ENCODE data around the gene TDG.
A peak's percentile ranks its signal among the peaks of the same experiment; 100 is the strongest.

TDG gene

GRCh38 chr12:103965590-103966504, at the start of gene TDG:
Gene TDG (plus strand): TSS chr12:103965872. CDS start chr12:103966038, 166 bp downstream.
- intact Hi-C loops (cut with DNase I) = loop anchor here (1.0 to 10.0 kb wide), 4 partner anchors 9 to 169 kb away; partner anchors contain the start of genes HCFC2, HSP90B1 and NFYB
- DNase-seq = peak; percentile 97 to 100 (median 98)

DNA sequence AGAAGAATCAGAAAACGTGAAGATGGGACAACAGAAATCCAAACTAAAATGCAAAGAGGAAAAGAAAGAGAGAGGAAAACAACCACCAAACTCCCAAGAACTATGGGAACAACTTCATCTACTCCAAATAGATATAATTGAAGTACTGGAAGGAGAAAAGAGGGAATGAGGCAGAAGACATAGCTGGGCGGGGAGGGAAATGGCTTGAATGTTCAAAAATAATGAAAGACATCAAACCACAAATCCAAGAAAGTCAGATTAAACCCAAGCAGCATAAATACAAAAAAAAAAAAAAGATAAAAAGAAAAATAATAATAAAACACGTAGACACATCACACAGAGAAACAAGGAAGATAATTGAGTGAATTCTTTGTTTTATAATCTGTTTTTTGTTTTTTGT, 47.8 kb upstream of the TDG start:
- no peak for DNase-seq
- intact Hi-C loops (cut with DNase I) = no loop called here

- intact Hi-C loops (cut with DNase I) = no loop called here
Observed at GRCh38 chr12:103924761-103925641, 40.7 kb upstream of the TDG start.

GRCh38 chr12:103928682-103929045, 37.0 kb upstream of the TDG start:
- peak in 2 of 10 donors; percentile 5 to 6 for DNase-seq
- intact Hi-C loops (cut with DNase I) = no loop called here

More at GRCh38 chr12:103924761-103925641, 40.7 kb upstream of the TDG start:
- DNase-seq = no peak

GRCh38 chr12:103929046-103929783, 36.5 kb upstream of the TDG start:
- intact Hi-C loops (cut with DNase I) = no loop called here
- peak; percentile 73 to 97 (median 83) for DNase-seq

- intact Hi-C loops (cut with DNase I) = loop anchor here (2.0 kb wide), 2 partner anchors 27 to 35 kb away; partner anchors contain the start of gene TDG
- DNase-seq = no peak
Observed at GRCh38 chr12:103929784-103930033, 36.0 kb upstream of the TDG start.

DNA sequence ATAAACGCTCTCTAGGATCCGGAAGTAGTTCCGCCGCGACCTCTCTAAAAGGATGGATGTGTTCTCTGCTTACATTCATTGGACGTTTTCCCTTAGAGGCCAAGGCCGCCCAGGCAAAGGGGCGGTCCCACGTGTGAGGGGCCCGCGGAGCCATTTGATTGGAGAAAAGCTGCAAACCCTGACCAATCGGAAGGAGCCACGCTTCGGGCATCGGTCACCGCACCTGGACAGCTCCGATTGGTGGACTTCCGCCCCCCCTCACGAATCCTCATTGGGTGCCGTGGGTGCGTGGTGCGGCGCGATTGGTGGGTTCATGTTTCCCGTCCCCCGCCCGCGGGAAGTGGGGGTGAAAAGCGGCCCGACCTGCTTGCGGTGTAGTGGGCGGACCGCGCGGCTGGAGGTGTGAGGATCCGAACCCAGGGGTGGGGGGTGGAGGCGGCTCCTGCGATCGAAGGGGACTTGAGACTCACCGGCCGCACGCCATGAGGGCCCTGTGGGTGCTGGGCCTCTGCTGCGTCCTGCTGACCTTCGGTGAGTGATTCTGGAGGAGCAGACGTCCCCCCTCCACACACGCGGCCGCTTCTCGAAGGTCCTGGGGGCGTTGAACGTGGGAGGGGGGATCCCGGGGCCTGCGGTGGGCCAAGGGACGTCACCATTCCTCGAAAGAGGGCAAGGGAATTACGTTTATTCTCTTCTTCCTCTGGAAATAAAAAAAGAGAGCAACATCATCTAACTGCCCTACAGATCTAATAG, 35.5 kb upstream of the TDG start, which contains the start of gene HSP90B1:
TSS of gene HSP90B1 (plus strand) at position 377 of the 753 bp plus-strand sequence. CDS start at position 483, 106 bp downstream.
- intact Hi-C loops (cut with DNase I) = loop anchor here (2.0 kb wide), 2 partner anchors 27 to 35 kb away; partner anchors contain the start of gene TDG
- peak; percentile 98 to 100 (median 99) for DNase-seq

- intact Hi-C loops (cut with DNase I) = loop anchor here (2.0 kb wide), 2 partner anchors 26 to 34 kb away; partner anchors contain the start of gene TDG
- DNase-seq = peak in 3 of 10 donors; percentile 8 to 48 (median 15)
Observed at GRCh38 chr12:103930787-103931735, 34.6 kb upstream of the TDG start.

DNA sequence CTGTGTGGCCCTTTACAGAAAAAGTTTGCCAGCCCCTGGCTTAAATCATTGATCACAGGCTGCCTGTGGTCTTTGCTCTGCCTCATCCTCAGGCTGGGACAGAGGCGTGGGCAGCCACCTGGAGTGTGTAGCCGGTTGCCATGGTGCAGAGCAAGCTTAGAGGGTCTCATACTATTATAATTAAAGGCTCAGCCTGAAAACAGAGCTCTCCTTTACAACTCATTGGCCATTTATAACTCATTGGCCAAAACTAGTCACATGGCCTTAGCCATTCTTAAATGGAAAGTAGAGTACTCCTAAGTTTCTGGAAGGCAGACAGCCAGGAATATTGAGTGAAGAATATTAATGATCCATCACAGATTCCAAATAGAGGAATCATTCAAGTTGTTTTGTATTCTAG, 32.4 kb upstream of the TDG start:
- intact Hi-C loops (cut with DNase I) = no loop called here

DNA sequence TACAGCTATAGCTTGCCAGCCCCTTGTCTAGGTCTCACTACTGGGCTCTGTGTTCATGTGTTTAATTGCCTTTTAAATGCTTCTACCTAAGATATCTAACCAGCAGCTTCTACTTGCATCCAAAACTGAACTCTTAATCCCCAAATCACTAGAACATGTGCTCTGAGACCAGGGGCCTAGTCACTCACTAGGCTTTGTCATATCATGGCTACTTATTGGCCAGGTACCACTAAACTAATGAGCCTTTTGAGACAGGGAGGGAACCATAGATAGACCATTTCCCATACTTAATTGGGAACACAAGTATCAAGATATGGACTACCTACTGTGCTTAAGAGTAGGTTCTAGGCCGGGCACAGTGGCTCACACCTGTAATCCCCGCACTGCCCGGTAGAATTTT, 29.0 kb upstream of the TDG start:
- DNase-seq = no peak
- intact Hi-C loops (cut with DNase I) = no loop called here

More for the DNA sequence above, 32.4 kb upstream of the TDG start:
- no peak for DNase-seq

GRCh38 chr12:103944964-103945363, 20.7 kb upstream of the TDG start:
- intact Hi-C loops (cut with DNase I) = no loop called here

DNA sequence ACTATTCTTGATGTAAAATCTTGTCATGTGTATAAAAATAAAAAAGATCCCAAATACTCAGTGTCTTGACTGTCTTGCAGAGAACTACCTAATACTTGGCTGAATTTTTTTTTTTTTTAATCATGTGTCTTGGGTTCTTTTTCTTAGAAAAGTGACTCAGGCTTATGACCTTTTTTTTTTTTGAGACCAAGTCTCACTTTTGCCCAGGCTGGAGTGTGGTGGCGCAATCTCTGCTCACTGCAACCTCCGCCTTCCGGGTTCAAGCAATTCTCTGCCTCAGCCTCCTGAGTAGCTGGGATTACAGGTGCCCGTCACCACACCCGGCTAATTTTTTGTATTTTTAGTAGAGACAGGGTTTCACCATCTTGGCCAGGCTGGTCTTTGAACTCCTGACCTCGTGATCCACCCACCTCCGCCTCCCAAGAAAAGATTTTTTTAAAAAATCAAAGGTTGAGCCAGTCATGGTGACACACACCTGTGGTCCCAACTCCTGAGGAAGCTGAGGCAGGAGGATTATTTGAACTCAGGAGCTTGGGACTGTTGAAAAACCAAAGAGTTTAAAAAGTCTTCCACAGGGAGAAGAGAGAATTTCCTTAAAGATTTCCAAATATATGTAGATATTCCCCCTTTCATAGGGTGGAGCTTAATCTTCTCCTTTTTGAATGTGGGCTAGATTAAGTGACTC, 17.7 kb upstream of the TDG start:
- intact Hi-C loops (cut with DNase I) = no loop called here
- DNase-seq = no peak

More at GRCh38 chr12:103944964-103945363, 20.7 kb upstream of the TDG start:
- DNase-seq = no peak

DNA sequence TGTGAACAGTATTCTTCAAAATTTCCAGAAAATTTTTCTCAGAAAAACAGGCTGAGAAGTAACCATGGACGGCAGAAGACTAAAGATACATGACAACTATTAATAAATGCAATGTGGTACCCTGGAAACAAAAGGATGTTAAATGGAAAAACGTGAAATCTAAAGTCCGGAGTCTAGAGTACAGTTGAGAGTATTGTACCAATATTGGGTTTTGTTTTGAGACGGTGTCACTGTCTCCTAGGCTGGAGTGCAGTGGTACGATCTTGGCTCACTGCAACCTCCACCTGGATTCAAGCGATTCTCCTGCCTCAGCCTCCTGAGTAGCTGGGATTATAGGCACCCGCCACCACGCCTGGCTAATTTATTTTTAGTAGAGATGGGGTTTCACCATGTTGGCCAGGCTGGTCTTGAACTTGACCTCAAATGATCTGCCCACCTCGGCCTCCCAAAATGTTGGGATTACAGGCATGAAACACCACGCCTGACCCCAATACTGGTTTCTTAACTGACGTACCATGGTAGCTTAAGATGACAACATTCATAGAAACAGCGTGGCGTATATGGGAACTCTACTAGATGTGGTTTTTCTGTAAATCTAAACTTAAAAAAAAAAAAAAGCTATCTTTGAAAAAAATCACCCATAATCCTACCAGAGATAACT, 16.8 kb upstream of the TDG start:
- intact Hi-C loops (cut with DNase I) = no loop called here
- no peak for DNase-seq

DNA sequence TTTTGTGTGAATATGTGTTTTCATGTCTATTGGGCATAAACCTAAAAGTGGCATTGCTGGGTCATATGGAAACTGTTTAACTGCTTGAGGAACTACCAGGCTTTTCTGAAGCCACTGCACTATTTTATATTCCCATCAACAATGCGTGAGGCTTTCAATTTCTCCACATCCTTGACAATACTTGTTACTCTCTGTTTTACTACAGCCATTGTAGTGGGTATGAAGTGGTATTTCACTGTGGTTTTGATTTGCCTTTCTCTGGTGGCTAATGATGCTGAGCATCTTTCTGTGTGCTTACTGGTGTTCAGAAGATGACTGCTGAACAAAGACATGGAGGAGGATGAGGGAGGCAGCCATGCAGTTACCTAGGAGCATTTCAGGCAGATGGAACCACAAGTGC, 13.2 kb upstream of the TDG start:
- no peak for DNase-seq
- intact Hi-C loops (cut with DNase I) = no loop called here

- no peak for DNase-seq
Observed at GRCh38 chr12:103955811-103956508, 9.7 kb upstream of the TDG start.

GRCh38 chr12:103956509-103957027, 9.1 kb upstream of the TDG start:
- DNase-seq = peak in 2 of 10 donors; percentile 75 to 84
- intact Hi-C loops (cut with DNase I) = loop anchor here (1.0 to 2.0 kb wide), 2 partner anchors 9 to 26 kb away; partner anchors contain the start of genes HSP90B1 and TDG

More at GRCh38 chr12:103955811-103956508, 9.7 kb upstream of the TDG start:
- intact Hi-C loops (cut with DNase I) = loop anchor here (2.0 kb wide), 1 partner anchor 25 kb away; the partner anchor contains the start of gene HSP90B1
